RWPE2 (cell line): Measurements from ENCODE around the gene WDR1.

Experiments used
- ATAC-seq: fragments of 200-7000 bp; cut with Tn5 transposase; 3 replicates; pipeline ENCODE4 v1.9.1; 2021; ENCODE audit warnings: low read depth
- DNase-seq: peaks from one replicate; pipeline ENCODE4 v3.0.0-alpha.2; 2020; ENCODE audit warnings: low spot score
- H3K27ac ChIP-seq: fragments of 450-650 bp; 2 replicates; pipeline ENCODE4 v1.5.1; 2017; ENCODE audit warnings: mild to moderate bottlenecking; ENCODE audit not compliant: poor library complexity, severe bottlenecking
- H3K27me3 ChIP-seq: fragments of 250-450 bp; sonication (Bioruptor Pico); 2 replicates; pipeline ENCODE4 v1.5.1; 2021; ENCODE audit warnings: mild to moderate bottlenecking, moderate library complexity; ENCODE audit not compliant: insufficient read depth, poor library complexity, severe bottlenecking
- H3K36me3 ChIP-seq: fragments of 250-450 bp; sonication (Bioruptor Pico); 2 replicates; pipeline ENCODE4 v1.5.1; 2020; ENCODE audit warnings: low read depth, mild to moderate bottlenecking, moderate library complexity
- H3K4me1 ChIP-seq: fragments of 250-450 bp; sonication (Bioruptor Pico); 2 replicates; pipeline ENCODE4 v1.5.1; 2021; ENCODE audit warnings: mild to moderate bottlenecking, moderate library complexity; ENCODE audit not compliant: insufficient read depth, poor library complexity, severe bottlenecking
- H3K4me3 ChIP-seq: fragments of 250-450 bp; sonication (Bioruptor Pico); 2 replicates; pipeline ENCODE4 v1.5.1; 2021; ENCODE audit warnings: mild to moderate bottlenecking, moderate library complexity; ENCODE audit not compliant: severe bottlenecking
- H3K9me3 ChIP-seq: fragments of 250-450 bp; sonication (Bioruptor Pico); 2 replicates; pipeline ENCODE4 v1.5.1; 2021; ENCODE audit warnings: mild to moderate bottlenecking, moderate library complexity; ENCODE audit not compliant: severe bottlenecking
- CTCF ChIP-seq: fragments of 450-650 bp; IDR thresholded peaks from one replicate; pipeline ENCODE4 v1.5.1; 2017; ENCODE audit warnings: mild to moderate bottlenecking, moderate library complexity; ENCODE audit not compliant: poor library complexity, severe bottlenecking

WDR1 gene

GRCh38 chr4:10074767-10075105, 41.9 kb downstream of the WDR1 start:
- Histone ChIP-seq H3K27me3 (no peaks in the 10 kb centered on the region), H3K4me3 (no peak overlapping the region), H3K36me3 (peaks cover 66% of the 10 kb centered on the region), H3K4me1 (no peaks in the 10 kb centered on the region), H3K9me3 (no peaks in the 10 kb centered on the region), H3K27ac (no peak overlapping the region)
- peak; percentile 7 for TF ChIP-seq CTCF
- ATAC-seq, result peak; percentile 52; the same call in 1 of the 3 replicates
- DNase-seq, result no peak

- peaks cover 61% of the 10 kb centered on the region for H3K36me3 ChIP-seq
- H3K9me3 ChIP-seq, result no peaks in the 10 kb centered on the region
- DNase-seq, result no peak
- no peak overlapping the region for H3K4me3 ChIP-seq
- TF ChIP-seq CTCF, result no peak
- H3K27me3 ChIP-seq, result no peaks in the 10 kb centered on the region
- no peak overlapping the region for H3K27ac ChIP-seq
- no peaks in the 10 kb centered on the region for H3K4me1 ChIP-seq
- no peak for ATAC-seq
Measured at GRCh38 chr4:10074076-10074766, 42.4 kb downstream of the WDR1 start.

- TF ChIP-seq CTCF, result no peak
- peak; percentile 3 for DNase-seq
- Histone ChIP-seq H3K36me3 (peaks cover 49% of the 10 kb centered on the region), H3K9me3 (no peaks in the 10 kb centered on the region), H3K27me3 (no peaks in the 10 kb centered on the region), H3K4me3 (no peak overlapping the region), H3K4me1 (no peaks in the 10 kb centered on the region), H3K27ac (no peak overlapping the region)
- no peak for ATAC-seq
Measured at GRCh38 chr4:10072420-10073017, 44.1 kb downstream of the WDR1 start.

- TF ChIP-seq CTCF, result no peak
- ATAC-seq, result 0 out of 3 replicates have a peak, but pooled peaks have one; percentile 15
- no peak overlapping the region for H3K27ac ChIP-seq
- peaks cover 15% of the 10 kb centered on the region for H3K36me3 ChIP-seq
- H3K4me3 ChIP-seq, result no peak overlapping the region
- no peaks in the 10 kb centered on the region for H3K27me3 ChIP-seq
- H3K9me3 ChIP-seq, result no peaks in the 10 kb centered on the region
- no peak for DNase-seq
- no peaks in the 10 kb centered on the region for H3K4me1 ChIP-seq
Measured at GRCh38 chr4:10069075-10069642, 47.4 kb downstream of the WDR1 start.
